ELF-1 (cell line): ENCODE data around the gene FTCD.
"Not testable (repeated sequence)": the region's sequence is repeated elsewhere in the genome, so short reads cannot be mapped to it uniquely, and the experiment has no call there.

Experiments
- DNase-seq: peaks from one replicate; pipeline ENCODE4 v3.0.0-alpha.2; 2016; ENCODE audit warnings: low read depth, low spot score

Gene FTCD

DNA sequence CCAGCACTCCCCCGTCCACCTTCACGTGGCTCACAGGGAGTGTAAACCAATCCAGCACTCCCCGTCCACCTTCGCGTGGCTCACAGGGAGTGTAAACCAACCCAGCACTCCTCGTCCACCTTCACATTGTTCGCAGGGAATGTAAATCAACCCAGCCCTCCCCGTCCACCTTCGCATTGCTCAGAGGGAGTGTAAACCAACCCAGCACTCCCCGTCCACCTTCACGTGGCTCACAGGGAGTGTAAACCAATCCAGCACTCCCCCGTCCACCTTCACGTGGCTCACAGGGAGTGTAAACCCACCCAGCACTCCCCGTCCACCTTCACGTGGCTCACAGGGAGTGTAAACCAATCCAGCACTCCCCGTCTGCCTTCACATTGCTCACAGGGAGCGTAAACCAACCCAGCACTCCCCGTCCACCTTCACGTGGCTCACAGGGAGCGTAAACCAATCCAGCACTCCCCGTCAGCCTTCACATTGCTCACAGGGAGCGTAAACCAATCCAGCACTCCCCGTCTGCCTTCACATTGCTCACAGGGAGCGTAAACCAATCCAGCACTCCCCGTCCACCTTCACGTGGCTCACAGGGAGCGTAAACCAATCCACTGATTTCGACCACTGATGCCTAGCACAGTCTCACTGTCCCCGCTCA lies 14.9 kb downstream of the FTCD start:
- DNase-seq, result not testable (repeated sequence)

DNA sequence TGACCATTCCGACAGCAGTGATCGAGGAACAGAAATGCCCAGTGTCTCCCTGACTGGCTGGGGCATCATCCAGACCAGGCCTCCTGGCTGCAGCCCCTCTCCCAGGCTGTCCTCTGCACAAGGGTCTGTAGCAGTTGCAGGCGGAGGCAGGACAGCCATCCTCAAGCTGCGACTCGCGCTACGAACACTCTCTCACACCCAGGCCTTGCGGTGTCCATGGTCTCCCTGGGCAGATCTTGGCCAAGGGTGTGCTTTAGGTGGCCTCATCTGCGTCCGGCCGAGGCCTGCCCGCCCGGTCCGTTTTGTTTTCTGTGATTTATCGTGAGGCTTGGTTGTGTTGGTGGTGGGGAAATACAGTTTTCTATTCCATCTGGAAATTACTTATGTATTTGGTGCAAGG lies 15.7 kb downstream of the FTCD start:
- DNase-seq, result no peak

DNA sequence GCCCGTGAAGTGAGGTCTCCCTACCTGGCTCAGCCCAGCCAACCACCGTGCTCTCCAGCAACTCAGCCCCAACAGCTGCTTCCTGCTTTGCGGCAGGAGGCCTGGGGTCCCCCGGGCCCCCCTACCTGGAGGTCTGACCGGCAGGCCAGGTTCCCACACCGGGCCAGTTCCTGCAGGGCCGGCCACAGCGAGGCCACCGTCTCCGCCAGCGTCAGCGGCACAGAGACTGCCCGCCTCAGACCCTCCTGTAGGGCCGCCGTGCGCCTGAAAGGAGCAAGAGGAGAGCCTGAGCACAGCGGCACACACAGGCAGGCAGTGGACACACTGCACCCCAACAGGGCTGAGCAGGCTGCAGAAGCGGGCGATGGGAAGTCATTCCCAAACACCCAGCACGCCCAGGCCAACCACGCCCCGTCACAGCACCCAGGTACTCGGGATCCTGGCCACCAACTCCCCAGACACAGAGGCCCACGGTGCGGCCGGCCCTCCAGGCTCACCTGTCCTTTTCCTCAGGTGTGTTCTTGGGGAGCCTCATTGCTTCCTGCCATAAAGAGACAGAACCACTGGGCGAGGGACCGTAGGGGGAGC lies 16.9 kb downstream of the FTCD start:
- no peak for DNase-seq

DNA sequence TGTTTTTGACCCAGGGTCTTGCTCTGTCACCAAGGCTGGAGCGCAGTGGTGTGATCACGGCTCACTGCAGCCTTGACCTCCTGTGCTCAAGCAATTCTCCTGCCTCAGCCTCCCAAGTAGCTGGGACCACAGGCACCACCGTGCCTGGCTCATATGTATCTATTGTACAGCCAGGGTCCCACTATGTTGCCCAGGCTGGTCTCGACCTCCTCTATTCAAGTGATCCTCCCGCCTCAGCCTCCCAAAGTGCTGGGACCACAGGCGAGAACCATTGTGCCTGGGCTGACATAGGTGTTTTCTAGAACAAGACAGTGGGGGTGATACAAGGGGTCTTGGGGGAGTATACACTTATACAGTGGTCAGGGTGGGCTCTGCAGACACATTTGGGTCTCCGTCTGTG lies 17.5 kb downstream of the FTCD start:
- DNase-seq, result no peak

DNA sequence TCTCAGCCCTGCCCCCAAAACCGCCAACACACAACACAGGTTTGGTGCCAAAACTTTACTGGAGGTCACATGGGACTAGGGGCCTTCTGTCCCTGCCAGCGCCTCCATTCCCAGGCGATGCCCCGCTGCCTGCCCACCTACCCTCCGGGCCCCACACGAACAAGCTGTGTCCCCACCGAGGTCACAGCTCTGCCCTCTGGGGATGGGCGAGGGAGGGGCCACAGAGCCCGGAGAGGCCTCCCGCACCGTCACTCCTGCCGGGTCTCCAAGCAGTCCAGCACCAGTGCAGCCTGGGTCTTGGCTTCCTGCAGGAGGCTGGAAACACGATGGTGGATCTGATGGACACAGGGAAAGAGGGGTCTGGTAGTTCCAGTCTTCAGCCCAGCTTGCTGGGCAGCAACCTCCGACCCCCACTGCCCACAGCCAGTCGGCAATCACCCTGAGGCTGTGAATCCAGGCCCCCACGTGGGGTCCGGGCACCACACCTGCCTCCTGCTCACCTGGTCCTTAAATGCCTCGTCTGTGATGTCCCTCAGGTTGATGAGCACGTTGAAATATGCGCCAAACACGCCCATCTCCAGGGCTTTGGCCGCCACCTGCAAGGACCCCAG lies 18.5 kb downstream of the FTCD start:
- DNase-seq, result no peak

DNA sequence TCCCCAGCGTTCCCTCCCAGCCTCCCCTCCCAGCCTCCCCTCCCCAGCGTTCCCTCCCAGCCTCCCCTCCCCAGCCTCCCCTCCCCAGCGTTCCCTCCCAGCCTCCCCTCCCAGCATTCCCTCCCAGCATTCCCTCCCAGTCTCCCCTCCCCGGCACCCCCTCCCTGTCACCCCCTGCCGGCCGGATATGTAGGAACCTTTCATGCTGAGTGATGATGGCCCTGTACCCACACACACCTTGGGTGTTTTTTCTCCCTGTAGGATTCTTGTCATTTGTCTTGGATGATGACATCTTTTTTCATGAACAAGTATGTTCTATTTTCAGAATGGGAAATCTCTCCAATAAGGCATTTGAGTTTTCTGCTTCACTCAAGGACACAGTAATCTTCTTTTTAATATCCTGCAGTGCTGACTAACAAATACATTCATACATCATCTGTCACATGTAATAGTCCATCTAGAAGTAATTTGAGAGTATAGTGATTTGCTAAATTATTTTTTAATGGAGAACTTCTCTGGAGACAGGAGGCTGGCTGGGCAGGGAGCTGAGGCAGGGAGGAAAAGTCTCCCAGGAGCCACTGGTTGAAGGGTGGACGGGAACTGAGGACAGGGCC lies 19.5 kb downstream of the FTCD start:
- DNase-seq, result no peak

DNA sequence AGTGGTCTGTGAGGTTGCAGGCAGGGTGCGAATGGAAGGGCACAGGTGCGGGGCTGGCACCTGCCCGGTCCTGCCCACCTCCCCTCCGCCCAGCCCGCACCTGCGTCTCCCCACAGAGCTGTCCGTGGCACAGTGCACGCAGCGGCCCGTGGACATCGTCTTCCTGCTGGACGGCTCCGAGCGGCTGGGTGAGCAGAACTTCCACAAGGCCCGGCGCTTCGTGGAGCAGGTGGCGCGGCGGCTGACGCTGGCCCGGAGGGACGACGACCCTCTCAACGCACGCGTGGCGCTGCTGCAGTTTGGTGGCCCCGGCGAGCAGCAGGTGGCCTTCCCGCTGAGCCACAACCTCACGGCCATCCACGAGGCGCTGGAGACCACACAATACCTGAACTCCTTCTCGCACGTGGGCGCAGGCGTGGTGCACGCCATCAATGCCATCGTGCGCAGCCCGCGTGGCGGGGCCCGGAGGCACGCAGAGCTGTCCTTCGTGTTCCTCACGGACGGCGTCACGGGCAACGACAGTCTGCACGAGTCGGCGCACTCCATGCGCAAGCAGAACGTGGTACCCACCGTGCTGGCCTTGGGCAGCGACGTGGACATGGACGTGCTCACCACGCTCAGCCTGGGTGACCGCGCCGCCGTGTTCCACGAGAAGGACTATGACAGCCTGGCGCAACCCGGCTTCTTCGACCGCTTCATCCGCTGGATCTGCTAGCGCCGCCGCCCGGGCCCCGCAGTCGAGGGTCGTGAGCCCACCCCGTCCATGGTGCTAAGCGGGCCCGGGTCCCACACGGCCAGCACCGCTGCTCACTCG lies 23.3 kb downstream of the FTCD start:
- DNase-seq, result no peak

DNA sequence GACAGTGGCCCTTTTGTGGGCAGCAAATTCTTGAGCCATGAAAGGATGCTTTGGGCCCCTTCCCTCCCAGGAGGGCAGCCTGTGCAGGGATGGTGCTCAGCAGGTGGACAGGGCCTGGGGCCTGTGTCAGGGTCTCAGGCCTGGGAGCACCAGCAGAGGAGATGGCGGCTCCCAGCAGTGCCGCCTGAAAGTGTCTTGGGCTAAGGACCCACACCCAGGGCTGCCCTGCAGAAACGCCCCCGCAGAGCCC lies 23.9 kb downstream of the FTCD start:
- no peak for DNase-seq

DNA sequence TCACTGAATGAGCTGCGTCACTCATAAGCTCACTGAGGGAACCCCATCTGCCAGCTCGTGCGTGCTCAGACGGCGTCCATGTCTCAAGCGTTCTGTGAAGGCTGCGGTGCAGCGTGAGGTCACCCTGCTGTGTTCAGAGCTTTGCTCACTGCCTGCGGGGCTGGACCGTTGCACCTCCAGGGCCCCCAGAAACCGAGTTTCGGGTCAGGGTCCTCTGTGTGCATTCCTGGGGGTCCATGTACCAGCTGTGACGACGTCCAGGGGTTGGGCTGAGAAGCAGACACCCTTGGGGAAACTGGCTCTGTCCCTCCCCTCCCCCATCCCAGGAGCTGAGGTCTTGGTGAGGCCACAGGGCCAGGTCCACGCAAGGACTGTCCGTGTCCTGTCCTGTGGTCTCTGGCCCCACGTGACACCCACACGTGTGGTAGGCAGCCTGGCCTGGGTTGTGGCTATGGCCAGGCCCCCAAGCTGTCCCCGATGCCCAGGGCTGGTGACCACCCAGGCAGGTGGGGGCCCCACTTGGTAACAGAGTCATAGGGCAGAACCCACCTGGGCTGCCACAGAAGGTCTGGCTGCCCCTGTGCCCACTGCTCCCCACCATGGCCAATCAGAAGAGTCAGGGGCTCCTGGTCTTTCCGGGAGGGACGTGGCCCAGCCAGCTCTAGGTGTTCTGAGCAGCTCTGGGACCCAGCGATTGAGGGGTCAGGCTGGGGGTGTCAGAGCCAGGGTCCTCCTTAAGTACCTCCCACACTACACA lies 24.4 kb downstream of the FTCD start:
- DNase-seq, result no peak

DNA sequence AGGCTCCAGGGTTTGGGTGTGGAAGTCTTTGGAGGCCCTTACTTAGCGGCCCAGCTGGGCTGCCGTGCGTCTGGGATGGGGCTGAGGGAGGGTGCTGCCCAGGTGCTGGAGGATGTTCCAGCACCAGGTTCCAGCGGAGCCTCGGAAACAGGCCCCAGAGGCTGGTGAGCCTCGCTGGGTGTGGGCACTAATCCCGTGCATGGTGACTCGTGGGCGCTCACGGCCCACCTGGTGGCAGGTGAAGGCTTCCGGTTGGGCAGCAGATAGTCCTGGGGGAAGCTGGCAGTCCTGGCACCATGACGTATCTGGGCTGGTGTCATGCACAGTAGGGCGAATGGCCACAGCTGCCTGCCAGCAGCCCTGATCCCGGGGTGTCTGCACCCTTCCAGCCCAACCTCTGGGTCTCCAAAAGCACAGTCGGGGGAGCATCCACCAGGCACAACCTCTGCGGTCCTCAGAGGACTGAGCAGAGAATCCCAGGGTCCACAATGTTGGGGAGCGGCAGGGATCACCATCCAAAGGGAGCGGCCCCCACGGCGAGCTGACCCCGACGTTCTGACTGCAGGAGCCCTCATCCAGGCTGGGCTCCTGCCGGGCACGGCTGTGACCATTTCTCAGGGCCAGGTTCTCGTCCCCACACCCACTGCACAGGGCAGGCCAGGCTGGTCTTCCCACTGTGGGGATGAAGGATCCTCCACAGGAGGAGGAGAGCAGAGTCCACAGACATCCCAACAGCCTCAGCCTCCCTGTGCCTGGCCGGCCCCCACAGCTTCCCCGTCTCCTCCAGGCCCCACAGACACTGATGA lies 25.3 kb downstream of the FTCD start:
- no peak for DNase-seq

DNA sequence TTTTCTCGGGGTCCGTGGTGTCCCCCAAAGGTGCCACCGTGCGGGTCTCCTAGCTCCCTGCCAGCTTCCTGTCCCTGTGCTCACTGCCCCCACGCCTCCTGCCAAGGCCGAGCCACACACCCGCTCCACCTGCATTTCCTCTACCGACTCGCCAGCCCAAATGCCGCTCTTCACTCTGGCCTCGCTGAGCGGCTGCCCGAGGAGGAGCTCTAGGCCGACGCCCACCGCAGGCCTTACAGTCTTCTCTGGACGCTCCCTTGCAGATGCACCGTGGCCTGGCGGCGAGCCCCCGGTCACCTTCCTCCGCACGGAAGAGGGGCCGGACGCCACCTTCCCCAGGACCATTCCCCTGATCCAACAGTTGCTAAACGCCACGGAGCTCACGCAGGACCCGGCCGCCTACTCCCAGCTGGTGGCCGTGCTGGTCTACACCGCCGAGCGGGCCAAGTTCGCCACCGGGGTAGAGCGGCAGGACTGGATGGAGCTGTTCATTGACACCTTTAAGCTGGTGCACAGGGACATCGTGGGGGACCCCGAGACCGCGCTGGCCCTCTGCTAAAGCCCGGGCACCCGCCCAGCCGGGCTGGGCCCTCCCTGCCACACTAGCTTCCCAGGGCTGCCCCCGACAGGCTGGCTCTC lies 26.3 kb downstream of the FTCD start:
- DNase-seq, result no peak

DNA sequence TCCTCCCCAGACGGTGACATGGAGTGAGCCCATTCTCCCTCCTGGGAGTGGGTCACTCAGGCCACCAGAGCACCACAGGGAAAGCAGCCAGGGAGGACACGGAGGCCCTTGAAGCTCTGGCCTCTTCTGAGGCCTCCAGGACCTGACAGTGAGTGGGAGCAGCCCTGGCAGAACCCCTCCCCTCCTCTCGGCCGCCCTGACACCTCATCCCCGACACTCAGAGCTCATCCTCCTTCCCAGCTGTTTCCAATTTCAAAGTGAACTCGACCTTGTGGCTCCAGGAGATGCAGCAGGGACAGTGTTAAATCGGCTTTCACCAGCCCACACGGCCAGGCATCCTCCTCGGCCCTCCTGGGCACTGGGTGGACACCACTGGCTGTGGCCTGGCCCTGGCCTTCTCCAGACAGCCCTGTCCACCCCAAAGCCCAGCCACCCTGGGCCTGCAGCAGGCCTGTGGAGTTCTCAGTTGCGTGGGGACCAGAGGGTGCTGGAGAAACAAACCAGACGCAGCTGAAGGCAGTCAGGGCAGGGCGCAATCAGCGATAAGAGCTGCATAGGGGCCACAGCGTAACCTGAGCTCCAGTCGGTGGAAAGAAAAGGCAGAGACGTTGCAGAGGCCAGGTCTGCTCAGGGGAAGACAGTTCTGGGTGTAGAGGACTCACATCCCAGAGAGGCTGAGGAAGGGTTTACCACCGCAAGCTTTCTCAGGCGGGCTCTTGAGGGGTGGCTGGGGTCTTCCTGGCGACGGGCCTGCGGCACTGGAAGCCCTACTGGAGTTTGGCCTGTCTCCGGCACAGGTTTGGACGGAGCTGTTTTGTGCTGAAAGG lies 27.1 kb downstream of the FTCD start:
- peak; percentile 67 for DNase-seq

DNA sequence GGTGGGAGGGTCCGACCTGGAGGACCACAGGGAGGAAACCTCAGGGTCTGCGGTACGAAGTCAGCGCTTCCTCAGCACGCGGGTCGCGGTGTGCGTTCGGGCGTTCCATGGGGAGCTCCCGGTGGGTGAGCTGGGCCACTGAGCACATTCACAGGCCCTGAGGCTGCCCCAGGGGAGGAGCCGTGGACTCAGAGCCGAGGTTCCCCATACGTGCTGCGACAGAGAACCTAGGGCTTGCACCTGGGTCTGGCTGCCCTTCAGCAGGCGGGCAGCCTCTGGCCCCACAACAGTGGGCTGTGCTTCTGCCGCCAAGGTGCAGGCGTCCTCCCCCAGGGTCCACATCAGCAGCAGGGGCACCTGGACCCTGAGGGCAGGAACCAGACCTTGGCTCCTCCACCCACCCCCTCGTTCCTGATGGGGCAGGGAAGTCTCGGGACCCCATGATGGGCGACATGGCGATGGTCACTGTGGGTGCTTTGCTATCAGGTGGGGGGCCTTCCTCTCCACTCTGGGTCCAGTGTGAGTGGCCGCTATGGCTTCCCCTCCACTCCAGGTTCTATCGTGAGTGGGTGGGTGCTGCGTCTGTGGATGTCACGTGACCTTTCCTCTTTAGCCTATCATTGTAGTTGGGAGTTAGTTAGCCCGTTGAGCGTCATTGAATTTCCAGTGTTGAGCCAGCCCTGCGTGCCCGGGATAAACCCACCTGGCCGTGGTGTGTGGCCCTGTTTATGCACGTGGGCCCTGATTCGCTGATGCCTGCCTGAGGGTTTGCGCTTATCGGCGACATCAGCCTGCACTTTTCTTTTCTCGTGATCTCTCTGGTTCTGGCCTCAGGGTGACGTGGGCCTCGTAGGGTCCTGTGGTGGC lies 27.9 kb downstream of the FTCD start:
- no peak for DNase-seq

DNA sequence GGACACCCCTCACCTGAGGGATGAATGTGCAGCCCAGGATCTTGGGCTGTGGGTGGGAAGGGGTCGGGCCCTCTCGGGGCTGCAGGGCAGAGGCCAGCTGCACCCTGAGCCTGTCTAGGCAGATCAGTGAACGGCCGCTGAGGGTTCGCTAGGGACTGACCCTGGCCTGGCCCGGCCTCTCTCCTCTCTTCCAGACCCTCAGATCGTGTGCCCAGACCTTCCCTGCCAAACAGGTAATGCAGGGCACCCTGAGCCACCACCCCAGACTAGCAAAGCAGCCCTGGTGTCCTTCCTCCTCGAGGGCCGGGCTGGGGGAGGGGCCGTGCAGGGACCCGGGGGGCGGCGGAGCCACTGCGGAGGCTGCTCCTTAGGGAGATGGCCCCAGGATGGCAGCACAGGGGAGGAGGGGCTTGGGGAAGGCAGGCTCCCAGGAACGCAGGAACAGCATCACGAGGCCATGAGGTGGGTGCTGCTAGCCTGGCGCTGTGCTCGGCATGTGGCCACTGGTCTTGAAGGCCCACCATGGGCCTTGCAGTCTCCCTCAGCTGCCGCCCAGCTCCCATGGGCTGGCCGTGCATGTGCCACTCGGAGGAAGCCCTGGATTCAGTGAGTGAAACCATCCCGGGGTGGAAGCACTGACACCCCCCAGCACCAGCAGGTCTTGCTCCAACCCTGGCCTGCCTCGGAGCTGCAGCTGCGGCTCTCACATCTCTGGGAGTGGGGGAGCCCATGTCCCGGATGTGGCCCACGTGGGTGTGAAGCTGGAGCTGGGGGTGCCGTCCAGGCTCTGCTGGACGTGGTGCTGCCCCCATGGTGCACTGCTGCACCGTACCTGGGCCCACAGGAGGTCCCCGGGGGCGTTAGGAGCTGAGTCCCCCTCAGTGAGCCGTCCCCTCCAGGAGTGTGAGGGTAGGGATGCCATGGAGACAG lies 28.8 kb downstream of the FTCD start:
- no peak for DNase-seq

DNA sequence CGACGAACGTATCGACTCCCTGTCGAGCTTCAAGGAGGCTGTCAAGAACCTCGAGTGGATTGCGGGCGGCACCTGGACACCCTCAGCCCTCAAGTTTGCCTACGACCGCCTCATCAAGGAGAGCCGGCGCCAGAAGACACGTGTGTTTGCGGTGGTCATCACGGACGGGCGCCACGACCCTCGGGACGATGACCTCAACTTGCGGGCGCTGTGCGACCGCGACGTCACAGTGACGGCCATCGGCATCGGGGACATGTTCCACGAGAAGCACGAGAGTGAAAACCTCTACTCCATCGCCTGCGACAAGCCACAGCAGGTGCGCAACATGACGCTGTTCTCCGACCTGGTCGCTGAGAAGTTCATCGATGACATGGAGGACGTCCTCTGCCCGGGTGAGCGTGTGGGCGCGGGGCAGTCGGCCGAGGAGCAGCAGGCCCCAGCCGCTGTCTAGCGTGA lies 29.5 kb downstream of the FTCD start:
- DNase-seq, result no peak

DNA sequence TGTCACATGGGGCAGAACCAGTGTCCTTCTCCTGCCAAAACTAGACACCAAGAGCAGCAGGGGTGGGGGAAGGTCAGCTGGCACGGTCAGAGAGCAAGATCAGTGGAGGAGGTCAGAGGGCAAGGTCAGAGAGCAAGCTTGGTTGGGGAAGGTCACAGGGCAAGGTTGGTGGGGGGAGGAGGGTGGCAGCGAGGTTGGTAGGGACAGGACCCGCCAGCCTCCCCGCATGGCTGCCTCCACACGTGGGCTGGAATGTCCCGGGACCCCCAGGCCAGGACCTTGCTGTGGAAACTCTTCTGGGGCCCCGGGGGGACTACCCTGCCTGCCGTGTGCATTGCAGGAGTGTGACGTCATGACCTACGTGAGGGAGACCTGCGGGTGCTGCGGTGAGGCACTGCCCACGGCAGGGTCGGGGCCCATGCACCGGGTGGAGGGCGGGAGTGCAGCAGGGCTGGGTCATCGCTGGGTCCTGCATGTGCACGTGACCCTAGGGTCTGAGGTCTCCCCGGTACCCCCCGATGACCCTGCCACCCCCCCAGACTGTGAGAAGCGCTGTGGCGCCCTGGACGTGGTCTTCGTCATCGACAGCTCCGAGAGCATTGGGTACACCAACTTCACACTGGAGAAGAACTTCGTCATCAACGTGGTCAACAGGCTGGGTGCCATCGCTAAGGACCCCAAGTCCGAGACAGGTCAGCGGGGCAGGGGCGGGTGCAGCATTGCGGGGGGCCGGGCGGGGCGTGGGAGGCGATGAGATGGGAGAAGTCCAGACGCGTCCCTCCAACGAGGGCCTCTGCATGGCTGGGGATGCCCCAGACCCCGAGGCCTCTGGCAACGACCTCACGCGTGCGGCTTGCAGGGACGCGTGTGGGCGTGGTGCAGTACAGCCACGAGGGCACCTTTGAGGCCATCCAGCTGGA lies 30.2 kb downstream of the FTCD start:
- DNase-seq, result no peak
